ENCODE results near the gene CTTNBP2.

- TF ChIP-seq CTCF (IDR thresholded peaks at IDR 0.05 in 2 of 3, conservative IDR thresholded peaks at IDR 0.05 in 1 of 3; ENCODE audit: control insufficient read depth in 2 of 3, extremely low read depth in 1 of 3, insufficient read depth in 1 of 3, low read depth in 3 of 3, low read length in 3 of 3) (no peak), RAD51 (IDR thresholded peaks at IDR 0.05) (no peak), GABPA (IDR thresholded peaks at IDR 0.05; ENCODE audit: low read depth) (no peak), IKZF1 (conservative IDR thresholded peaks at IDR 0.05) (no peak), POLR2AphosphoS5 (IDR thresholded peaks at IDR 0.05; ENCODE audit: low read length) (no peak), CEBPB (IDR thresholded peaks at IDR 0.05; ENCODE audit: borderline replicate concordance in 1 of 2, low read depth in 2 of 2, low read length in 2 of 2) (no peak), TAF1 (IDR thresholded peaks at IDR 0.05; ENCODE audit: borderline replicate concordance, low read depth, low read length) (no peak), YBX1 (IDR thresholded peaks at IDR 0.05) (no peak)
Measured at GRCh38 chr7:117805241-117805640, 68.0 kb downstream of the CTTNBP2 start.
